D721Med (cell line): ENCODE measurements around the gene COL15A1.

ENCODE experiments used
- DNase-seq: peaks from one replicate; pipeline ENCODE4 v3.0.0; 2011; ENCODE audit warnings: low spot score; ENCODE audit not compliant: insufficient read length
- FAIRE-seq: peaks from 2 replicates; lab custom pipeline; 2011; peaks lifted over from hg19 to GRCh38; lab: Jason Lieb, UNC
- CTCF ChIP-seq: IDR thresholded peaks from 2 replicates; pipeline ENCODE4 v1.5.1; 2012; ENCODE audit warnings: mild to moderate bottlenecking, control low read depth; ENCODE audit not compliant: insufficient read depth; ENCODE audit errors: missing control alignments

Gene COL15A1

GRCh38 chr9:99011161-99011709 is 67.5 kb downstream of the COL15A1 start:
- TF ChIP-seq CTCF = no peak
- FAIRE-seq = no peak
- DNase-seq = no peak

- FAIRE-seq = no peak
- TF ChIP-seq CTCF = no peak
- no peak for DNase-seq
Measured at GRCh38 chr9:99012957-99013512, 69.3 kb downstream of the COL15A1 start.

GRCh38 chr9:99013550-99013949 is 69.8 kb downstream of the COL15A1 start:
- DNase-seq (no peak), FAIRE-seq (no peak)
- TF ChIP-seq CTCF = no peak

DNA sequence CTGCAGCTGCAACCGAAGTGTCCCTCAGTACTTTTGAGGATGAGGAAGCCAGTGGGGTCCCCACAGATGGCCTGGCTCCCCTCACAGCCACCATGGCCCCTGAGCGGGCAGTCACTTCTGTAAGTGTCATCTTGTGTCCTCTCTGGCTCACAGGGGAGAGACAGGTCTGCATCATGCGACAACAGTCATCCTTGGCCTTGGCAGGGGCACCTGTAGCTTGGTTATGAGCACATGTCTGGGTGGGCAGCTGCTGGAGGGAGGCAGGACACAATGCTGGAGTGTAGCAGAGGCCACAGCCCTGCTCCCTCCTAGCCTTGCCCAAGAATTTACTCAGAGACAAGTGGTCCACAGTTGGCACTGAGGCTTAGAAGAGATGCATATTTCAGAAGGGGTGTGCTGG is 71.7 kb downstream of the COL15A1 start:
- no peak for TF ChIP-seq CTCF
- no peak for FAIRE-seq
- DNase-seq = no peak

DNA sequence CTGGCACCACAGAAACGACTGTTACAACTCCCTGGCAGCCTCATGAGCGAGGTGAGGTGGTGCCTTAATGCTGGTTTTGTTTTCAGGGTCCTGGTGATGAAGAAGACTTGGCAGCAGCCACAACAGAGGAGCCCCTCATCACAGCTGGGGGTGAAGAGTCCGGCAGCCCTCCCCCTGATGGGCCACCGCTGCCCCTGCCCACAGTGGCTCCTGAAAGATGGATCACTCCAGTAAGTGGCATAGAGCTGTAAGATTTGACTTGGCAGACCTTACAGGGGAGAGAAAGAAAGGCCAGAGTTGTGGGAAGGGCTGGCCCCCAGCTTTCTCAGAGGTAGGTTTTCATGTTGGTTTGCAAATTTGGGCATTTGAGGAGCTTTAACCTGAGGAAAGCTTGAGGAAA is 72.2 kb downstream of the COL15A1 start:
- DNase-seq (no peak), FAIRE-seq (no peak)
- TF ChIP-seq CTCF = no peak

DNA sequence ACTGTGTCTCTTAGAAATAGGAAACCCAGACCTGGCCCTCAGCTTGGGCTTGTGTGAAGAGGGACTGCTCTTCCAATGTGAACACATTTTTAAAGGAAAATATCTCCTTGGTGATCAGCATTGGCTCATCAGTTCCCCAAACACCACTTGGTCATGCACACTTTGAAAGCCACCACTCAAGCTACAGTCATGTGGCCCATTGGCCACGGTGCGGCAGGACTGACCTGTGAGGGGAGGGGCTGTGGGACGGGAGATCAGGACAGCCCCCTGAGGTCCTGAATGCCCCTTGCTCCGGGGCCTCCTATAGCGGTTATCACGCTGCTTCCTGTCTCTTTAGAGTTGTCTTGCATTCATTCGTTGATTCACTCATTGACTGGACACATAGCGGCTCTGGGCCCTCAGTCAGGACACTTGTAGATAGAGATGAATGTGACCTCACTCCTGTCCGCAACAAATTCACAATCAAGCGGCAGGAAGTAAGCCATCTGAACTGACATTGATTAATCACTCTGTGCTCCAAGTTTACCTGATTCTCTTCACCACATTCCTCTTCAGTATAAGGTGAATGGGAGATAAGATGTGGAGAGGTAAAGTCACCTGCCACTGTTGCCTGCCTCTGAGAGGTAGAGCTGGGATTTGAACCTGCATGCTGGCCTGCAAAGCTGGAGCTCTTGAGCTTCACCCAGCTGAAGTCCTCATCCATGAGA is 73.1 kb downstream of the COL15A1 start:
- TF ChIP-seq CTCF = no peak
- no peak for FAIRE-seq

GRCh38 chr9:99018653-99019052 is 74.9 kb downstream of the COL15A1 start:
- DNase-seq (no peak), FAIRE-seq (no peak)
- no peak for TF ChIP-seq CTCF

More for the DNA sequence above, 73.1 kb downstream of the COL15A1 start:
- DNase-seq = no peak
